HepG2 (cell line): Measurements from ENCODE around the gene CLP1. TPM values are rescaled to one million over a fixed set of nuclear protein-coding genes. Genes with fewer than 3 reads are reported as not detected.

Source experiments
- ATF6 ChIP-seq: sonication (generic); formaldehyde crosslinking; conservative IDR thresholded peaks from 2 replicates; pipeline ENCODE4 v1.4.0; 2020; ENCODE audit warnings: missing genetic modification reagents
- BRCA1 ChIP-seq: sonication (generic); formaldehyde crosslinking; IDR thresholded peaks from 2 replicates; pipeline ENCODE4 v1.4.0; 2020; ENCODE audit warnings: missing genetic modification reagents
- HMGXB3 ChIP-seq: sonication (generic); formaldehyde crosslinking; IDR thresholded peaks from 2 replicates; pipeline ENCODE4 v1.4.0; 2020; ENCODE audit warnings: missing genetic modification reagents, borderline replicate concordance
- HNF1B ChIP-seq: sonication (generic); formaldehyde crosslinking; IDR thresholded peaks from 2 replicates; pipeline ENCODE4 v1.5.1; 2020; ENCODE audit warnings: mild to moderate bottlenecking, moderate library complexity, missing genetic modification reagents
- IKZF4 ChIP-seq: sonication (generic); formaldehyde crosslinking; IDR thresholded peaks from 2 replicates; pipeline ENCODE4 v1.5.1; 2020; ENCODE audit warnings: borderline replicate concordance, mild to moderate bottlenecking, low read depth, missing genetic modification reagents; ENCODE audit errors: not compliant biosample characterization
- KLF15 ChIP-seq: sonication (generic); formaldehyde crosslinking; IDR thresholded peaks from 2 replicates; pipeline ENCODE4 v1.8.1; 2023; ENCODE audit warnings: borderline replicate concordance, mild to moderate bottlenecking, inconsistent platforms, missing genetic modification reagents, mixed read lengths
- RBM39 ChIP-seq: fragments of 200-400 bp; formaldehyde crosslinking; IDR thresholded peaks from one replicate; pipeline ENCODE4 v1.6.1; 2018; ENCODE audit warnings: antibody characterized with exemption, mild to moderate bottlenecking, low read depth, low read length; ENCODE audit not compliant: poor library complexity, severe bottlenecking
- RELA ChIP-seq: sonication (generic); formaldehyde crosslinking; IDR thresholded peaks from 2 replicates; pipeline ENCODE4 v1.4.0; 2020; ENCODE audit warnings: missing genetic modification reagents
- SRF ChIP-seq: IDR thresholded peaks from 2 replicates; pipeline ENCODE4 v1.6.1; 2011; ENCODE audit warnings: mild to moderate bottlenecking, low read depth, low read length, moderate library complexity
- ZFP36L2 ChIP-seq: sonication (generic); formaldehyde crosslinking; IDR thresholded peaks from 2 replicates; pipeline ENCODE4 v1.4.0; 2020; ENCODE audit warnings: missing genetic modification reagents
- ZNF12 ChIP-seq: sonication (generic); formaldehyde crosslinking; IDR thresholded peaks from 2 replicates; pipeline ENCODE4 v1.5.0; 2020; ENCODE audit warnings: missing genetic modification reagents
- ZNF282 ChIP-seq: fragments of 450-650 bp; IDR thresholded peaks from 2 replicates; pipeline ENCODE4 v1.6.1; 2018; ENCODE audit not compliant: partially characterized antibody
- ZNF598 ChIP-seq: sonication (generic); formaldehyde crosslinking; IDR thresholded peaks from 2 replicates; pipeline ENCODE4 v1.5.1; 2020; ENCODE audit warnings: mild to moderate bottlenecking, missing genetic modification reagents, borderline replicate concordance
- ZNF607 ChIP-seq: sonication (generic); formaldehyde crosslinking; IDR thresholded peaks from 2 replicates; pipeline ENCODE4 v1.5.1; 2020; ENCODE audit warnings: missing genetic modification reagents, mild to moderate bottlenecking, borderline replicate concordance
- ZNF672 ChIP-seq: sonication (generic); formaldehyde crosslinking; IDR thresholded peaks from 2 replicates; pipeline ENCODE4 v1.8.1; 2022; ENCODE audit warnings: missing genetic modification reagents
- ZNF780A ChIP-seq: sonication (generic); formaldehyde crosslinking; IDR thresholded peaks from 2 replicates; pipeline ENCODE4 v1.8.0; 2022; ENCODE audit warnings: mild to moderate bottlenecking, missing genetic modification reagents, moderate library complexity
- ZSCAN12 ChIP-seq: sonication (generic); formaldehyde crosslinking; IDR thresholded peaks from 2 replicates; pipeline ENCODE4 v1.9.0; 2021; ENCODE audit warnings: mild to moderate bottlenecking, missing genetic modification reagents
- polyA plus RNA-seq, 8 experiments: library from polyadenylated mRNA; depleted of rRNA in 3 of 8; stranded (reverse) in 7 of 8; unstranded in 1 of 8; fragments of >200 nt; fragmentation: Illumina TruSeq in 4 of 8; extraction: Trizol in 4 of 8; gene quantifications; 2 replicates each; pipeline versions ENCODE4 v1.2.1 to v1.2.3, GENCODE V29; 2011 to 2016; ENCODE audit warnings: low read depth in 4 of 8, missing spikeins in 1 of 8, mixed read lengths in 1 of 8; ENCODE audit not compliant: insufficient read depth in 1 of 8
- total RNA-seq, 5 experiments: library from RNA; depleted of rRNA; stranded (reverse); fragments of >200 nt; fragmentation: Illumina TruSeq; extraction: Trizol; gene quantifications; 2 replicates each; pipeline ENCODE4 v1.2.3, GENCODE V29; 2016; ENCODE audit warnings: low read depth in 1 of 5

Gene CLP1
- total and polyA plus RNA-seq, 2 of the 13 experiments (the other 11 are each of a cell fraction or from before 2014, with no cell fraction given) = 14.6 to 24.8 TPM

- peak; percentile 81; the same call in 1 of the 2 replicates for TF ChIP-seq HMGXB3 (CRISPR knock-in tag)
- no peak for TF ChIP-seq ZNF607 (CRISPR knock-in tag)
- TF ChIP-seq ATF6 = no peak
- peak; percentile 37 for TF ChIP-seq IKZF4 (CRISPR knock-in tag)
- no peak for TF ChIP-seq ZNF282
- TF ChIP-seq ZNF598 (CRISPR knock-in tag) = 0 out of 2 replicates have a peak, but pooled peaks have one; percentile 51
- no peak for TF ChIP-seq RBM39
- no peak for TF ChIP-seq BRCA1 (CRISPR knock-in tag)
- no peak for TF ChIP-seq ZSCAN12 (CRISPR knock-in tag)
- TF ChIP-seq ZNF780A (CRISPR knock-in tag) = peak; percentile 73; the same call in 1 of the 2 replicates
- no peak for TF ChIP-seq ZNF672 (CRISPR knock-in tag)
- peak; percentile 94 for TF ChIP-seq HNF1B (CRISPR knock-in tag)
- TF ChIP-seq KLF15 (CRISPR knock-in tag) = peak; percentile 57; the same call in 1 of the 2 replicates
- no peak for TF ChIP-seq ZNF12 (CRISPR knock-in tag)
- no peak for TF ChIP-seq RELA
- no peak for TF ChIP-seq SRF
- TF ChIP-seq ZFP36L2 (CRISPR knock-in tag) = 0 out of 2 replicates have a peak, but pooled peaks have one; percentile 79
Observed at GRCh38 chr11:57657194-57658022, at the start of gene CLP1 (continued).
